ENCODE data around the gene REXO4.

The REXO4 gene

GRCh38 chr9:133423216-133423615 is 5.4 kb upstream of the REXO4 start:
- peaks cover 7% of the 10 kb centered on the region for H3K36me3 Mint-ChIP-seq (ENCODE audit: insufficient read depth)
- H3K4me3 Mint-ChIP-seq, result no peak overlapping the region
- H3K27me3 Mint-ChIP-seq, result peaks cover 29 to 44% of the 10 kb centered on the region in 2 donors
- no peak for ATAC-seq (replicated peaks)
- H3K4me1 Mint-ChIP-seq (ENCODE audit: low read depth in 2 of 2), result peaks cover 17 to 18% of the 10 kb centered on the region in 2 donors
- peaks cover 0 to 6% of the 10 kb centered on the region in 2 donors for H3K9me3 Mint-ChIP-seq
- H3K27ac Mint-ChIP-seq, result peak overlapping the region; percentile 18 to 35
- no peak for DNase-seq

- ATAC-seq (replicated peaks) (peak; percentile 22), DNase-seq (peak in 1 of 3 experiments; percentile 17)
- Mint-ChIP-seq H3K4me3 (no peak within 1 kb of the TSS), H3K36me3 (ENCODE audit: insufficient read depth) (peaks cover 12% of the 10 kb centered on the region), H3K4me1 (ENCODE audit: low read depth in 2 of 2) (peaks cover 27% of the 10 kb centered on the region in 2 donors), H3K27me3 (peaks cover 17 to 31% of the 10 kb centered on the region in 2 donors), H3K9me3 (peaks cover 0 to 6% of the 10 kb centered on the region in 2 donors), H3K27ac (peak within 1 kb of the TSS; percentile 39 to 78)
Observed at GRCh38 chr9:133421615-133422542, 4.1 kb upstream of the REXO4 start, which contains the start of gene ADAMTS13. Gene ADAMTS13, plus strand, starts transcription at chr9:133422367. Its CDS starts 77 bp downstream, at chr9:133422444.

- ATAC-seq (replicated peaks), result no peak
- Mint-ChIP-seq H3K27ac (peak overlapping the region; percentile 39 to 78), H3K4me1 (ENCODE audit: low read depth in 2 of 2) (peaks cover 38 to 40% of the 10 kb centered on the region in 2 donors), H3K27me3 (peaks cover 2 to 17% of the 10 kb centered on the region in 2 donors), H3K36me3 (ENCODE audit: insufficient read depth) (peaks cover 7% of the 10 kb centered on the region), H3K4me3 (no peak overlapping the region), H3K9me3 (peaks cover 0 to 6% of the 10 kb centered on the region in 2 donors)
- no peak for DNase-seq
Observed at GRCh38 chr9:133420392-133420827, 2.6 kb upstream of the REXO4 start.

GRCh38 chr9:133419005-133419404 is 1.2 kb upstream of the REXO4 start:
- H3K27ac Mint-ChIP-seq, result peak overlapping the region; percentile 94 to 95
- H3K9me3 Mint-ChIP-seq, result peaks cover 0 to 6% of the 10 kb centered on the region in 2 donors
- peak overlapping the region; percentile 84 to 89 for H3K4me3 Mint-ChIP-seq
- H3K36me3 Mint-ChIP-seq (ENCODE audit: insufficient read depth), result peaks cover 18% of the 10 kb centered on the region
- H3K27me3 Mint-ChIP-seq, result peaks cover 0 to 3% of the 10 kb centered on the region in 2 donors
- no peak for ATAC-seq (replicated peaks)
- peaks cover 40 to 54% of the 10 kb centered on the region in 2 donors for H3K4me1 Mint-ChIP-seq (ENCODE audit: low read depth in 2 of 2)
- no peak for DNase-seq

GRCh38 chr9:133415170-133415569 is 2.6 kb downstream of the REXO4 start:
- Mint-ChIP-seq H3K27ac (peak overlapping the region in 1 of 2 donors; percentile 94), H3K27me3 (no peaks in the 10 kb centered on the region), H3K4me3 (no peak overlapping the region), H3K36me3 (ENCODE audit: insufficient read depth) (peaks cover 51% of the 10 kb centered on the region), H3K4me1 (ENCODE audit: low read depth in 2 of 2) (peaks cover 39 to 47% of the 10 kb centered on the region in 2 donors), H3K9me3 (peaks cover 0 to 6% of the 10 kb centered on the region in 2 donors)
- no peak for DNase-seq
- ATAC-seq (replicated peaks), result no peak

GRCh38 chr9:133408042-133408441 is 9.8 kb downstream of the REXO4 start:
- peaks cover 67% of the 10 kb centered on the region for H3K36me3 Mint-ChIP-seq (ENCODE audit: insufficient read depth)
- no peak overlapping the region for H3K4me3 Mint-ChIP-seq
- ATAC-seq (replicated peaks) (no peak), DNase-seq (no peak)
- H3K4me1 Mint-ChIP-seq (ENCODE audit: low read depth in 2 of 2), result peaks cover 6 to 14% of the 10 kb centered on the region in 2 donors
- H3K9me3 Mint-ChIP-seq, result no peaks in the 10 kb centered on the region
- H3K27ac Mint-ChIP-seq, result no peak overlapping the region
- no peaks in the 10 kb centered on the region for H3K27me3 Mint-ChIP-seq

GRCh38 chr9:133406480-133407307 is 11.1 kb downstream of the REXO4 start:
- H3K9me3 Mint-ChIP-seq, result no peaks in the 10 kb centered on the region
- peak; percentile 91 for ATAC-seq (replicated peaks)
- peaks cover 53% of the 10 kb centered on the region for H3K36me3 Mint-ChIP-seq (ENCODE audit: insufficient read depth)
- no peaks in the 10 kb centered on the region for H3K27me3 Mint-ChIP-seq
- peak overlapping the region; percentile 69 to 82 for H3K27ac Mint-ChIP-seq
- DNase-seq, result peak; percentile 75 to 78 (median 77)
- H3K4me1 Mint-ChIP-seq (ENCODE audit: low read depth in 2 of 2), result peaks cover 7 to 17% of the 10 kb centered on the region in 2 donors
- H3K4me3 Mint-ChIP-seq, result no peak overlapping the region

- ATAC-seq (replicated peaks), result no peak
- Mint-ChIP-seq H3K4me1 (ENCODE audit: low read depth in 2 of 2) (peaks cover 7 to 15% of the 10 kb centered on the region in 2 donors), H3K36me3 (ENCODE audit: insufficient read depth) (peaks cover 44% of the 10 kb centered on the region), H3K27ac (peak overlapping the region in 1 of 2 donors; percentile 82), H3K27me3 (no peaks in the 10 kb centered on the region), H3K9me3 (no peaks in the 10 kb centered on the region), H3K4me3 (no peak overlapping the region)
- no peak for DNase-seq
Observed at GRCh38 chr9:133405508-133406438, 12.0 kb downstream of the REXO4 start.

GRCh38 chr9:133404454-133405002 is 13.3 kb downstream of the REXO4 start:
- Mint-ChIP-seq H3K36me3 (ENCODE audit: insufficient read depth) (peaks cover 32% of the 10 kb centered on the region), H3K4me3 (no peak overlapping the region), H3K9me3 (no peaks in the 10 kb centered on the region), H3K4me1 (ENCODE audit: low read depth in 2 of 2) (peaks cover 7 to 15% of the 10 kb centered on the region in 2 donors), H3K27ac (peak overlapping the region in 1 of 2 donors; percentile 44), H3K27me3 (no peaks in the 10 kb centered on the region)
- ATAC-seq (replicated peaks) (no peak), DNase-seq (no peak)

GRCh38 chr9:133403766-133404453 is 13.9 kb downstream of the REXO4 start:
- no peak overlapping the region for H3K4me3 Mint-ChIP-seq
- H3K4me1 Mint-ChIP-seq (ENCODE audit: low read depth in 2 of 2), result peaks cover 7 to 15% of the 10 kb centered on the region in 2 donors
- H3K27ac Mint-ChIP-seq, result peak overlapping the region in 1 of 2 donors; percentile 44
- peak; percentile 44 for ATAC-seq (replicated peaks)
- no peaks in the 10 kb centered on the region for H3K9me3 Mint-ChIP-seq
- peaks cover 25% of the 10 kb centered on the region for H3K36me3 Mint-ChIP-seq (ENCODE audit: insufficient read depth)
- H3K27me3 Mint-ChIP-seq, result no peaks in the 10 kb centered on the region
- DNase-seq, result peak; percentile 53 to 58 (median 57)

- Mint-ChIP-seq H3K4me1 (ENCODE audit: low read depth in 2 of 2) (peaks cover 7 to 15% of the 10 kb centered on the region in 2 donors), H3K27ac (no peak overlapping the region), H3K27me3 (no peaks in the 10 kb centered on the region), H3K36me3 (ENCODE audit: insufficient read depth) (peaks cover 16% of the 10 kb centered on the region), H3K4me3 (no peak overlapping the region), H3K9me3 (no peaks in the 10 kb centered on the region)
- ATAC-seq (replicated peaks), result no peak
- no peak for DNase-seq
Observed at GRCh38 chr9:133402689-133403088, 15.1 kb downstream of the REXO4 start.

GRCh38 chr9:133401588-133401987 is 16.2 kb downstream of the REXO4 start:
- no peaks in the 10 kb centered on the region for H3K9me3 Mint-ChIP-seq
- H3K4me1 Mint-ChIP-seq (ENCODE audit: low read depth in 2 of 2), result peaks cover 2 to 8% of the 10 kb centered on the region in 2 donors
- peaks cover 7% of the 10 kb centered on the region for H3K36me3 Mint-ChIP-seq (ENCODE audit: insufficient read depth)
- no peaks in the 10 kb centered on the region for H3K27me3 Mint-ChIP-seq
- ATAC-seq (replicated peaks) (no peak), DNase-seq (no peak)
- H3K27ac Mint-ChIP-seq, result peak overlapping the region in 1 of 2 donors; percentile 19
- no peak overlapping the region for H3K4me3 Mint-ChIP-seq

All from effector memory CD8-positive, alpha-beta T cell (primary cell).